K562 (cell line): ENCODE results near the gene CEP43. TPM values are rescaled to one million over a fixed set of nuclear protein-coding genes. Genes with fewer than 3 reads are reported as not detected.

Experiments used
- MYBL2 ChIP-seq, 2 experiments: fragments of 450-650 bp in 1 of 2; sonication (generic) in 1 of 2; formaldehyde crosslinking in 1 of 2; IDR thresholded peaks; 2 replicates each; pipeline versions ENCODE4 v1.6.1 to v1.8.1; 2017 to 2022; ENCODE audit warnings: borderline replicate concordance in 1 of 2, inconsistent platforms in 1 of 2, low read depth in 1 of 2, mild to moderate bottlenecking in 1 of 2, missing genetic modification reagents in 1 of 2, moderate library complexity in 1 of 2
- NCOA6 ChIP-seq: fragments of 450-650 bp; IDR thresholded peaks from 2 replicates; pipeline ENCODE4 v1.6.1; 2017; ENCODE audit warnings: mild to moderate bottlenecking
- NR4A1 ChIP-seq, 2 experiments: fragments of 250-450 bp in 1 of 2; fragments of 450-650 bp in 1 of 2; sonication (Bioruptor Pico) in 1 of 2; IDR thresholded peaks; 2 replicates each; pipeline versions ENCODE4 v1.4.0 to v1.6.1; 2016 to 2020; ENCODE audit warnings: mild to moderate bottlenecking in 2 of 2, missing compliant biosample characterization in 1 of 2, missing genetic modification characterization in 1 of 2, moderate library complexity in 1 of 2
- THRB ChIP-seq: fragments of 450-650 bp; formaldehyde crosslinking; conservative IDR thresholded peaks from 2 replicates; pipeline ENCODE4 v1.4.0; 2022; ENCODE audit warnings: mild to moderate bottlenecking, missing genetic modification characterization
- TOE1 ChIP-seq, 2 experiments: fragments of 450-650 bp in 1 of 2; sonication (generic) in 1 of 2; formaldehyde crosslinking in 1 of 2; IDR thresholded peaks; 2 replicates each; pipeline versions ENCODE4 v1.7.1 to v1.8.0; 2016 to 2022; ENCODE audit warnings: borderline replicate concordance in 2 of 2, mild to moderate bottlenecking in 2 of 2, antibody characterized with exemption in 1 of 2, inconsistent platforms in 1 of 2, low read depth in 1 of 2, missing genetic modification reagents in 1 of 2, moderate library complexity in 1 of 2
- ZNF431 ChIP-seq: sonication (generic); formaldehyde crosslinking; IDR thresholded peaks from 2 replicates; pipeline ENCODE4 v1.8.0; 2022; ENCODE audit warnings: mild to moderate bottlenecking, missing genetic modification reagents
- polyA plus RNA-seq, 8 experiments: library from polyadenylated mRNA; depleted of rRNA in 4 of 8; stranded (reverse) in 5 of 8; unstranded in 3 of 8; fragments of >200 nt; fragmentation: Nextera tagmentation in 2 of 8; fragmentation: Illumina TruSeq in 1 of 8; extraction: Ambion mirVana in 2 of 8; extraction: Trizol in 1 of 8; gene quantifications; 2 replicates each; pipeline versions ENCODE4 v1.2.1 to v1.2.3, GENCODE V29; 2011 to 2014; ENCODE audit warnings: inconsistent platforms in 1 of 8, missing spikeins in 1 of 8
- total RNA-seq, 7 experiments: library from RNA; depleted of rRNA in 6 of 7; stranded (reverse); fragments of >200 nt in 6 of 7; fragmentation: Illumina TruSeq in 2 of 7; extraction: Trizol in 2 of 7; gene quantifications; 2 replicates each; pipeline versions ENCODE4 v1.2.1 to v1.2.3, GENCODE V29; 2011 to 2021; ENCODE audit warnings: low replicate concordance in 1 of 7
- TF ChIP-seq, protein P1 (sequence below): fragments of 250-450 bp; sonication (Bioruptor Pico); IDR thresholded peaks from 2 replicates; pipeline ENCODE4 v1.5.0; 2021; ENCODE audit warnings: mild to moderate bottlenecking, borderline replicate concordance
- TF ChIP-seq, protein P2 (sequence below), 2 experiments: fragments of 450-650 bp in 1 of 2; IDR thresholded peaks; 2 replicates each; pipeline ENCODE4 v1.6.1; 2011 to 2017; ENCODE audit warnings: low read depth in 2 of 2, antibody characterized with exemption in 1 of 2, borderline replicate concordance in 1 of 2, low read length in 1 of 2, mild to moderate bottlenecking in 1 of 2, mixed read lengths in 1 of 2; ENCODE audit not compliant: control insufficient read depth in 1 of 2
- TF ChIP-seq, protein P3 (sequence below): fragments of 150-350 bp; IDR thresholded peaks from 2 replicates; pipeline ENCODE4 v1.6.1; 2014; ENCODE audit warnings: low read depth, mild to moderate bottlenecking, low read length, borderline replicate concordance
- TF ChIP-seq, protein P4 (sequence below): sonication (generic); formaldehyde crosslinking; IDR thresholded peaks from 2 replicates; pipeline ENCODE4 v1.8.1; 2023; ENCODE audit warnings: mild to moderate bottlenecking, missing genetic modification reagents

Gene CEP43
- total and polyA plus RNA-seq, 9 of the 15 experiments (the other 6 are each of a cell fraction or from before 2014, with no cell fraction given): 15.2 to 55.7 (median 47.4) TPM

GRCh38 chr6:166999145-166999883 is at the start of gene CEP43 (continued):
- TF ChIP-seq, protein P1, sequence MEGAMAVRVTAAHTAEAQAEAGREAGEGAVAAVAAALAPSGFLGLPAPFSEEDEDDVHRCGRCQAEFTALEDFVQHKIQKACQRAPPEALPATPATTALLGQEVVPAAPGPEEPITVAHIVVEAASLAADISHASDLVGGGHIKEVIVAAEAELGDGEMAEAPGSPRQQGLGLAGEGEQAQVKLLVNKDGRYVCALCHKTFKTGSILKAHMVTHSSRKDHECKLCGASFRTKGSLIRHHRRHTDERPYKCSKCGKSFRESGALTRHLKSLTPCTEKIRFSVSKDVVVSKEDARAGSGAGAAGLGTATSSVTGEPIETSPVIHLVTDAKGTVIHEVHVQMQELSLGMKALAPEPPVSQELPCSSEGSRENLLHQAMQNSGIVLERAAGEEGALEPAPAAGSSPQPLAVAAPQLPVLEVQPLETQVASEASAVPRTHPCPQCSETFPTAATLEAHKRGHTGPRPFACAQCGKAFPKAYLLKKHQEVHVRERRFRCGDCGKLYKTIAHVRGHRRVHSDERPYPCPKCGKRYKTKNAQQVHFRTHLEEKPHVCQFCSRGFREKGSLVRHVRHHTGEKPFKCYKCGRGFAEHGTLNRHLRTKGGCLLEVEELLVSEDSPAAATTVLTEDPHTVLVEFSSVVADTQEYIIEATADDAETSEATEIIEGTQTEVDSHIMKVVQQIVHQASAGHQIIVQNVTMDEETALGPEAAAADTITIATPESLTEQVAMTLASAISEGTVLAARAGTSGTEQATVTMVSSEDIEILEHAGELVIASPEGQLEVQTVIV (CRISPR knock-in tag): no peak
- TF ChIP-seq, protein P2, sequence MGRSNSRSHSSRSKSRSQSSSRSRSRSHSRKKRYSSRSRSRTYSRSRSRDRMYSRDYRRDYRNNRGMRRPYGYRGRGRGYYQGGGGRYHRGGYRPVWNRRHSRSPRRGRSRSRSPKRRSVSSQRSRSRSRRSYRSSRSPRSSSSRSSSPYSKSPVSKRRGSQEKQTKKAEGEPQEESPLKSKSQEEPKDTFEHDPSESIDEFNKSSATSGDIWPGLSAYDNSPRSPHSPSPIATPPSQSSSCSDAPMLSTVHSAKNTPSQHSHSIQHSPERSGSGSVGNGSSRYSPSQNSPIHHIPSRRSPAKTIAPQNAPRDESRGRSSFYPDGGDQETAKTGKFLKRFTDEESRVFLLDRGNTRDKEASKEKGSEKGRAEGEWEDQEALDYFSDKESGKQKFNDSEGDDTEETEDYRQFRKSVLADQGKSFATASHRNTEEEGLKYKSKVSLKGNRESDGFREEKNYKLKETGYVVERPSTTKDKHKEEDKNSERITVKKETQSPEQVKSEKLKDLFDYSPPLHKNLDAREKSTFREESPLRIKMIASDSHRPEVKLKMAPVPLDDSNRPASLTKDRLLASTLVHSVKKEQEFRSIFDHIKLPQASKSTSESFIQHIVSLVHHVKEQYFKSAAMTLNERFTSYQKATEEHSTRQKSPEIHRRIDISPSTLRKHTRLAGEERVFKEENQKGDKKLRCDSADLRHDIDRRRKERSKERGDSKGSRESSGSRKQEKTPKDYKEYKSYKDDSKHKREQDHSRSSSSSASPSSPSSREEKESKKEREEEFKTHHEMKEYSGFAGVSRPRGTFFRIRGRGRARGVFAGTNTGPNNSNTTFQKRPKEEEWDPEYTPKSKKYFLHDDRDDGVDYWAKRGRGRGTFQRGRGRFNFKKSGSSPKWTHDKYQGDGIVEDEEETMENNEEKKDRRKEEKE (IDR thresholded peaks at IDR 0.05; ENCODE audit: borderline replicate concordance in 1 of 2, control insufficient read depth in 1 of 2, low read depth in 2 of 2, low read length in 1 of 2): no peak
- 0 out of 2 replicates have a peak, but pooled peaks have one; percentile 7 for TF ChIP-seq ZNF431
- TF ChIP-seq MYBL2 (IDR thresholded peaks at IDR 0.05; ENCODE audit: low read depth): peak; percentile 90
- TF ChIP-seq MYBL2 (CRISPR knock-in tag; IDR thresholded peaks at IDR 0.05; ENCODE audit: borderline replicate concordance): peak; percentile 87; the same call in 1 of the 2 replicates
- TF ChIP-seq, protein P3, sequence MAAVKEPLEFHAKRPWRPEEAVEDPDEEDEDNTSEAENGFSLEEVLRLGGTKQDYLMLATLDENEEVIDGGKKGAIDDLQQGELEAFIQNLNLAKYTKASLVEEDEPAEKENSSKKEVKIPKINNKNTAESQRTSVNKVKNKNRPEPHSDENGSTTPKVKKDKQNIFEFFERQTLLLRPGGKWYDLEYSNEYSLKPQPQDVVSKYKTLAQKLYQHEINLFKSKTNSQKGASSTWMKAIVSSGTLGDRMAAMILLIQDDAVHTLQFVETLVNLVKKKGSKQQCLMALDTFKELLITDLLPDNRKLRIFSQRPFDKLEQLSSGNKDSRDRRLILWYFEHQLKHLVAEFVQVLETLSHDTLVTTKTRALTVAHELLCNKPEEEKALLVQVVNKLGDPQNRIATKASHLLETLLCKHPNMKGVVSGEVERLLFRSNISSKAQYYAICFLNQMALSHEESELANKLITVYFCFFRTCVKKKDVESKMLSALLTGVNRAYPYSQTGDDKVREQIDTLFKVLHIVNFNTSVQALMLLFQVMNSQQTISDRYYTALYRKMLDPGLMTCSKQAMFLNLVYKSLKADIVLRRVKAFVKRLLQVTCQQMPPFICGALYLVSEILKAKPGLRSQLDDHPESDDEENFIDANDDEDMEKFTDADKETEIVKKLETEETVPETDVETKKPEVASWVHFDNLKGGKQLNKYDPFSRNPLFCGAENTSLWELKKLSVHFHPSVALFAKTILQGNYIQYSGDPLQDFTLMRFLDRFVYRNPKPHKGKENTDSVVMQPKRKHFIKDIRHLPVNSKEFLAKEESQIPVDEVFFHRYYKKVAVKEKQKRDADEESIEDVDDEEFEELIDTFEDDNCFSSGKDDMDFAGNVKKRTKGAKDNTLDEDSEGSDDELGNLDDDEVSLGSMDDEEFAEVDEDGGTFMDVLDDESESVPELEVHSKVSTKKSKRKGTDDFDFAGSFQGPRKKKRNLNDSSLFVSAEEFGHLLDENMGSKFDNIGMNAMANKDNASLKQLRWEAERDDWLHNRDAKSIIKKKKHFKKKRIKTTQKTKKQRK: no peak
- TF ChIP-seq, protein P4, sequence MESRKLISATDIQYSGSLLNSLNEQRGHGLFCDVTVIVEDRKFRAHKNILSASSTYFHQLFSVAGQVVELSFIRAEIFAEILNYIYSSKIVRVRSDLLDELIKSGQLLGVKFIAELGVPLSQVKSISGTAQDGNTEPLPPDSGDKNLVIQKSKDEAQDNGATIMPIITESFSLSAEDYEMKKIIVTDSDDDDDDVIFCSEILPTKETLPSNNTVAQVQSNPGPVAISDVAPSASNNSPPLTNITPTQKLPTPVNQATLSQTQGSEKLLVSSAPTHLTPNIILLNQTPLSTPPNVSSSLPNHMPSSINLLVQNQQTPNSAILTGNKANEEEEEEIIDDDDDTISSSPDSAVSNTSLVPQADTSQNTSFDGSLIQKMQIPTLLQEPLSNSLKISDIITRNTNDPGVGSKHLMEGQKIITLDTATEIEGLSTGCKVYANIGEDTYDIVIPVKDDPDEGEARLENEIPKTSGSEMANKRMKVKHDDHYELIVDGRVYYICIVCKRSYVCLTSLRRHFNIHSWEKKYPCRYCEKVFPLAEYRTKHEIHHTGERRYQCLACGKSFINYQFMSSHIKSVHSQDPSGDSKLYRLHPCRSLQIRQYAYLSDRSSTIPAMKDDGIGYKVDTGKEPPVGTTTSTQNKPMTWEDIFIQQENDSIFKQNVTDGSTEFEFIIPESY: peak; percentile 39; the same call in 1 of the 2 replicates
- peak; percentile 90 for TF ChIP-seq NCOA6
- TF ChIP-seq THRB (CRISPR knock-in tag): no peak
- no peak for TF ChIP-seq TOE1 (IDR thresholded peaks at IDR 0.05; ENCODE audit: borderline replicate concordance)
- TF ChIP-seq TOE1 (CRISPR knock-in tag; IDR thresholded peaks at IDR 0.05; ENCODE audit: borderline replicate concordance, low read depth): no peak
- TF ChIP-seq NR4A1 (CRISPR knock-in tag; IDR thresholded peaks at IDR 0.05): no peak
- no peak for TF ChIP-seq NR4A1 (tag; IDR thresholded peaks at IDR 0.05)
